GM19035 (cell line): ENCODE results near the gene DNAJA4.

Source experiments
- ATAC-seq: cut with Tn5 transposase; IDR thresholded peaks from one replicate; pipeline ENCODE4 v1.9.1; 2021; ENCODE audit not compliant: unreplicated experiment

Gene DNAJA4

GRCh38 chr15:78313383-78313782, 49.0 kb downstream of the DNAJA4 start:
- ATAC-seq, result no peak

- no peak for ATAC-seq
These were observed 49.8 kb downstream of the DNAJA4 start for GRCh38 chr15:78314181-78314581.

GRCh38 chr15:78315686-78316282, 51.4 kb downstream of the DNAJA4 start:
- no peak for ATAC-seq

- ATAC-seq, result no peak
These were observed 52.1 kb downstream of the DNAJA4 start for GRCh38 chr15:78316283-78317083.

GRCh38 chr15:78317145-78317836, 52.9 kb downstream of the DNAJA4 start:
- ATAC-seq, result no peak

- no peak for ATAC-seq
These were observed 55.2 kb downstream of the DNAJA4 start for GRCh38 chr15:78319588-78319987.

GRCh38 chr15:78320183-78320582, 55.8 kb downstream of the DNAJA4 start:
- no peak for ATAC-seq

GRCh38 chr15:78321041-78321570, 56.7 kb downstream of the DNAJA4 start:
- ATAC-seq, result no peak

GRCh38 chr15:78321786-78322185, 57.4 kb downstream of the DNAJA4 start:
- ATAC-seq, result no peak

- no peak for ATAC-seq
These were observed 57.9 kb downstream of the DNAJA4 start for GRCh38 chr15:78322243-78322642.

- ATAC-seq, result no peak
These were observed 58.6 kb downstream of the DNAJA4 start for GRCh38 chr15:78322724-78323521.

- ATAC-seq, result no peak
These were observed 59.3 kb downstream of the DNAJA4 start for GRCh38 chr15:78323693-78324092.

GRCh38 chr15:78324144-78324543, 59.8 kb downstream of the DNAJA4 start:
- ATAC-seq, result no peak

- ATAC-seq, result no peak
These were observed 60.9 kb downstream of the DNAJA4 start for GRCh38 chr15:78325092-78325843.

GRCh38 chr15:78327466-78327865, 63.1 kb downstream of the DNAJA4 start:
- ATAC-seq, result no peak

GRCh38 chr15:78329625-78330024, 65.3 kb downstream of the DNAJA4 start:
- ATAC-seq, result no peak
